GM18519 (cell line): Measurements from ENCODE around the gene IL4.
A peak's percentile ranks its signal among the peaks of the same experiment; 100 is the strongest.
"Not testable (repeated sequence)": the region's sequence is repeated elsewhere in the genome, so short reads cannot be mapped to it uniquely, and the experiment has no call there.

ENCODE experiments used
- ATAC-seq: cut with Tn5 transposase; IDR thresholded peaks from one replicate; pipeline ENCODE4 v1.9.1; 2021; ENCODE audit warnings: mild to moderate bottlenecking, moderate library complexity; ENCODE audit not compliant: unreplicated experiment, low FRiP score

Gene IL4

GRCh38 chr5:132673939-132674630 lies at the start of gene IL4:
IL4 (plus strand) TSS chr5:132673989; CDS start chr5:132674051, 62 bp downstream.
- ATAC-seq: no peak

- ATAC-seq: no peak
Observed at GRCh38 chr5:132627470-132627869, 46.3 kb upstream of the IL4 start.

- ATAC-seq: no peak
Observed at GRCh38 chr5:132628814-132629213, 45.0 kb upstream of the IL4 start.

GRCh38 chr5:132629230-132629944 lies 44.4 kb upstream of the IL4 start:
- ATAC-seq: peak; percentile 71

GRCh38 chr5:132633587-132633986 lies 40.2 kb upstream of the IL4 start:
- not testable (repeated sequence) for ATAC-seq

GRCh38 chr5:132635873-132636272 lies 37.9 kb upstream of the IL4 start:
- ATAC-seq: peak; percentile 39

- no peak for ATAC-seq
Observed at GRCh38 chr5:132637241-132637640, 36.5 kb upstream of the IL4 start.

- ATAC-seq: peak; percentile 55
Observed at GRCh38 chr5:132639706-132640130, 34.1 kb upstream of the IL4 start.

- no peak for ATAC-seq
Observed at GRCh38 chr5:132640613-132641012, 33.2 kb upstream of the IL4 start.

GRCh38 chr5:132641241-132641723 lies 32.5 kb upstream of the IL4 start:
- ATAC-seq: no peak

GRCh38 chr5:132641841-132642240 lies 31.9 kb upstream of the IL4 start:
- no peak for ATAC-seq

GRCh38 chr5:132644177-132644576 lies 29.6 kb upstream of the IL4 start:
- no peak for ATAC-seq

GRCh38 chr5:132646583-132647266 lies 27.1 kb upstream of the IL4 start:
- no peak for ATAC-seq

GRCh38 chr5:132647473-132647872 lies 26.3 kb upstream of the IL4 start:
- no peak for ATAC-seq

- ATAC-seq: no peak
Observed at GRCh38 chr5:132648355-132648754, 25.4 kb upstream of the IL4 start.

GRCh38 chr5:132651838-132652469 lies 21.8 kb upstream of the IL4 start:
- no peak for ATAC-seq

GRCh38 chr5:132653716-132654115 lies 20.1 kb upstream of the IL4 start:
- ATAC-seq: no peak

GRCh38 chr5:132655821-132656773 lies 17.7 kb upstream of the IL4 start:
- no peak for ATAC-seq

GRCh38 chr5:132656774-132657355 lies 16.9 kb upstream of the IL4 start:
- ATAC-seq: no peak
